ENCODE results near the gene MAPK6.

MAPK6 gene

GRCh38 chr15:52008698-52009434 is 10.2 kb upstream of the MAPK6 start:
- TF ChIP-seq, protein P1, sequence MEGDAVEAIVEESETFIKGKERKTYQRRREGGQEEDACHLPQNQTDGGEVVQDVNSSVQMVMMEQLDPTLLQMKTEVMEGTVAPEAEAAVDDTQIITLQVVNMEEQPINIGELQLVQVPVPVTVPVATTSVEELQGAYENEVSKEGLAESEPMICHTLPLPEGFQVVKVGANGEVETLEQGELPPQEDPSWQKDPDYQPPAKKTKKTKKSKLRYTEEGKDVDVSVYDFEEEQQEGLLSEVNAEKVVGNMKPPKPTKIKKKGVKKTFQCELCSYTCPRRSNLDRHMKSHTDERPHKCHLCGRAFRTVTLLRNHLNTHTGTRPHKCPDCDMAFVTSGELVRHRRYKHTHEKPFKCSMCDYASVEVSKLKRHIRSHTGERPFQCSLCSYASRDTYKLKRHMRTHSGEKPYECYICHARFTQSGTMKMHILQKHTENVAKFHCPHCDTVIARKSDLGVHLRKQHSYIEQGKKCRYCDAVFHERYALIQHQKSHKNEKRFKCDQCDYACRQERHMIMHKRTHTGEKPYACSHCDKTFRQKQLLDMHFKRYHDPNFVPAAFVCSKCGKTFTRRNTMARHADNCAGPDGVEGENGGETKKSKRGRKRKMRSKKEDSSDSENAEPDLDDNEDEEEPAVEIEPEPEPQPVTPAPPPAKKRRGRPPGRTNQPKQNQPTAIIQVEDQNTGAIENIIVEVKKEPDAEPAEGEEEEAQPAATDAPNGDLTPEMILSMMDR (IDR thresholded peaks at IDR 0.05; ENCODE audit: low read depth, low read length, missing control alignments), result no peak
- in situ Hi-C loops (cut with HindIII; ENCODE audit: low sequenced_read_pairs), result no loop called here
- no peak for DNase-seq (ENCODE audit: low read depth)
- H3K4me3 ChIP-seq (ENCODE audit: low read depth, low read length), result no peak overlapping the region

- DNase-seq (ENCODE audit: low read depth), result peak; percentile 61
- no peak overlapping the region for H3K4me3 ChIP-seq (ENCODE audit: low read depth, low read length)
- in situ Hi-C loops (cut with HindIII; ENCODE audit: low sequenced_read_pairs), result no loop called here
- TF ChIP-seq, protein P1 (IDR thresholded peaks at IDR 0.05; ENCODE audit: low read depth, low read length, missing control alignments), result no peak
Observed at GRCh38 chr15:52010633-52011595, 8.1 kb upstream of the MAPK6 start.

GRCh38 chr15:52011711-52012144 is 7.3 kb upstream of the MAPK6 start:
- TF ChIP-seq, protein P1 (IDR thresholded peaks at IDR 0.05; ENCODE audit: low read depth, low read length, missing control alignments), result no peak
- H3K4me3 ChIP-seq (ENCODE audit: low read depth, low read length), result no peak overlapping the region
- in situ Hi-C loops (cut with HindIII; ENCODE audit: low sequenced_read_pairs), result no loop called here
- no peak for DNase-seq (ENCODE audit: low read depth)

DNA sequence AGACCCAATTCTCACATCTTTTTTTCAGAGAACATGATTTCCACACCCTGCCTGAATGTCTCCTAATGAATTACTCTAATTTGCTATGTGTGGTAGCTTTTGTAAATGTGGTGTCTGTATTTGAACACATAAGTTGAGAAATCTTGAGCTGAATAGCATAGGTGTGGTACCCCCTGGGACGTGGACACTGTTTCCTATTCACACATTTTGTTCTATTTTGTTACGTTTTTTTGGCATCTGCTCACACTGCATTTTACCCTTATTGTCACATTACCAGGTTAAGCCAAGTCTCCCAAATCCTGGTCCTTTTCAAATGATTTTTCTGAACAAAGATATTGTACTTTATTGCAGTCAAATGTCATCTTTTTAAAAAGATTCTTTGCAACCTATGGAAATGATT is 6.8 kb upstream of the MAPK6 start:
- no peak for DNase-seq (ENCODE audit: low read depth)
- in situ Hi-C loops (cut with HindIII; ENCODE audit: low sequenced_read_pairs), result no loop called here
- TF ChIP-seq, protein P1 (IDR thresholded peaks at IDR 0.05; ENCODE audit: low read depth, low read length, missing control alignments), result no peak
- H3K4me3 ChIP-seq (ENCODE audit: low read depth, low read length), result no peak overlapping the region

DNA sequence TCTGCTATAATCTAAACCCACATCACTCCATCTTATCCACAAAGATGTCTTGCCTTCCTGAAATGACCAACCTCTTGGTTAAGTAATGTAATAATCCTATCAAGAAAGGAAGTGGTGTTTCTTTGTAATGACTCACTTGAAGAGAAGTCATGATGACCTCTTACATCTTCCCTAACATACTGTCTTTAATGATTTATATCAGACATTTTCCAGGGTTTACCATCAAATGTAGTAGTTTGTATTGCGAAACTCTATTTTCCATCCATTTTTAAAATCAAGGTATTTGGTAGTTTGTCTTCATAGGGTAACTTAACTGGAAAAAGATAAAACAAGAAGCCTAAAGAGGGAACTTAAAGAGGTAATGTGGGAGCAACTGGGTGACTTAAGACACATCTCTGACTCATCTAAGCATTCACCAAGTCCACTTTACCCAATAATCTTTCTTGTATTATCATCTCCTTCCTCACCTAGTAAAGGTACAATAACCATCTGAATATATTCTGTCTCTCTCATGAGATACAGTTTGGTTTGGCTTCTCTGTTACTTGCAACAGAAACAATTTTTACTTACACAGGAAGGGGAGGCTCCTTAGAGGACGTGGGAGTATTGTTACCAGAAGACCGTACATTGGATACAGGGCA is 5.7 kb upstream of the MAPK6 start:
- in situ Hi-C loops (cut with HindIII; ENCODE audit: low sequenced_read_pairs), result no loop called here
- TF ChIP-seq, protein P1 (IDR thresholded peaks at IDR 0.05; ENCODE audit: low read depth, low read length, missing control alignments), result no peak
- no peak for DNase-seq (ENCODE audit: low read depth)
- H3K4me3 ChIP-seq (ENCODE audit: low read depth, low read length), result no peak overlapping the region

DNA sequence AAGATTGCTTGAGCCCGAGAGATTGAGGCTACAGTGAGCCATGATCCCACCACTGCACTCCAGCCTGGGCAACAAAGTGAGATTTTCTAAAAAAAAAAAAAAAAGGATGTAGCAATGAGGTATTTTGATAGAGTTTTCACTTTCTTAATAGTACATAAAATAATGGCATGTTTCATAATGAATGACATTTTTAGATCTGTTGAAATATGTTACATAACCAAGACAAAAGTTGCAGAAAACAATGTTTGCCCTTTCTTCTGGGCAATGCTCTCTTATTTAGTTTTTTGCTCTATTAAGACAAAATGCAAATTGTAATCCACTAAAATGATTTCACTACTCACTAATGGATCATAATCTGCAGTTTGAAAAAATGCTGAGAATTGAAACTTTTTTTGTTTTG is 4.4 kb upstream of the MAPK6 start:
- in situ Hi-C loops (cut with HindIII; ENCODE audit: low sequenced_read_pairs), result no loop called here
- DNase-seq (ENCODE audit: low read depth), result no peak
- H3K4me3 ChIP-seq (ENCODE audit: low read depth, low read length), result no peak overlapping the region
- TF ChIP-seq, protein P1 (IDR thresholded peaks at IDR 0.05; ENCODE audit: low read depth, low read length, missing control alignments), result no peak

All from astrocyte of the cerebellum (primary cell).